Heart right ventricle (tissue), 16 donors: Measurements from ENCODE around the gene PTPRS. TPM values are rescaled to one million over a fixed set of nuclear protein-coding genes. Genes with fewer than 3 reads are reported as not detected.

Experiments used
- ATAC-seq, 8 donors: fragments of 200-7000 bp; cut with Tn5 transposase; one replicate each; pipeline ENCODE4 v1.9.1; 2020; ENCODE audit warnings: mild to moderate bottlenecking in 8 of 8, moderate library complexity in 8 of 8, moderate number of reproducible peaks in 1 of 8
- DNase-seq, 2 donors: peaks; one replicate each; pipeline ENCODE4 v3.0.0-alpha.2; 2020
- H3K27ac ChIP-seq, 10 donors: fragments of 200-600 bp; sonication (generic) in 2 of 10; one replicate each; pipeline versions ENCODE4 v1.5.0 to v1.8.0; 2020 to 2022; ENCODE audit warnings: mild to moderate bottlenecking in 3 of 10
- H3K27me3 ChIP-seq, 7 donors: fragments of 200-600 bp; one replicate each; pipeline ENCODE4 v1.8.0; 2021 to 2022; ENCODE audit warnings: mild to moderate bottlenecking in 2 of 7
- H3K36me3 ChIP-seq, 9 donors: fragments of 200-600 bp; sonication (generic) in 1 of 9; one replicate each; pipeline versions ENCODE4 v1.5.0 to v1.8.0; 2020 to 2022; ENCODE audit warnings: mild to moderate bottlenecking in 2 of 9
- H3K4me1 ChIP-seq, 9 donors: fragments of 200-600 bp; sonication (generic) in 1 of 9; one replicate each; pipeline versions ENCODE4 v1.5.0 to v1.8.0; 2020 to 2022; ENCODE audit warnings: mild to moderate bottlenecking in 4 of 9
- H3K4me3 ChIP-seq, 10 donors: fragments of 200-600 bp; sonication (generic) in 2 of 10; one replicate each; pipeline versions ENCODE4 v1.5.0 to v1.8.0; 2020 to 2022; ENCODE audit warnings: mild to moderate bottlenecking in 7 of 10, moderate library complexity in 2 of 10
- H3K9me3 ChIP-seq, 11 donors: fragments of 200-600 bp in 10 of 11; sonication (generic) in 2 of 11; one replicate each; pipeline versions ENCODE4 v1.5.0 to v1.8.0; 2013 to 2022; ENCODE audit warnings: mild to moderate bottlenecking in 2 of 11, control low read depth in 1 of 11, moderate library complexity in 1 of 11
- WGBS, 2 donors: extraction: QIAGEN DNeasy Blood & Tissue Kit; methylation state at CpG; one replicate each; pipeline ENCODE4 v1.1.7; 2013; ENCODE audit warnings: inconsistent platforms in 1 of 2; 5-methylcytosine and 5-hydroxymethylcytosine counted together
- intact Hi-C, 10 donors: fragments of 100-400 bp; cut with DNase I; formaldehyde crosslinking; loops; one replicate each; pipeline versions ENCODE4 v1.11.1 to v1.14.2; 2022
- polyA plus RNA-seq, 2 donors: library from polyadenylated mRNA; stranded (reverse); fragments of 200-250 nt; gene quantifications; one replicate each; pipeline ENCODE4 v1.2.3, GENCODE V29; 2013
- total RNA-seq, 10 donors: library from RNA; stranded (reverse); fragmentation: NEBNext Ultra II Directional in 3 of 10; extraction: Animal tissue kit (Norgen Biotek cat#: 25700) in 3 of 10; gene quantifications; one replicate each; pipeline versions ENCODE4 v1.2.1 to v1.2.4, GENCODE V29; 2021 to 2023
- TF ChIP-seq, protein P1 (sequence below), 9 donors: fragments of 200-600 bp; sonication (generic) in 2 of 9; IDR thresholded peaks; one replicate each; pipeline versions ENCODE4 v1.5.0 to v1.8.0; 2021 to 2022; ENCODE audit warnings: antibody characterized with exemption in 9 of 9, mild to moderate bottlenecking in 5 of 9, moderate library complexity in 1 of 9
- donor health status: Arrhythmogenic right ventricular cardiomyopathy.
- donor health status: ischemic (EF 13 %, LVEDD 7.1; RV severe dilation, severe dysfunction).
- donor health status: healthy with polysubstance abuse.
- donor health status: DM: no; HTN: yes; CAD: no.
- donor health status: DM: no; HTN: no; CAD: no.
- donor health status: ischemic (EF 25% LVEDD 6.9; RV normal size, moderate dysfunction).
- donor health status: ischemic (EF 25% LVEDD 5.7; RV mildly dilated, moderate dysfunction).
- donor health status: healthy.
- donor health status: DM: yes; HTN: yes; CAD: no.
- donor health status: Ischemic cardiomyopathy.
- donor health status: ischemic (EF 35%, LVEDD 5.7; RV mildly dilated, moderate dysfunction).
- donor health status: nonischemic (EF 11% LVEDD 7.7; RV severe dilation, severe dysfunction).
- donor health status: DM: yes; HTN: yes; CAD: no.
- donor health status: PGD.
- donor health status: ischemic (EF 29% LVEDD 5.4; RV normal size, mild dysfunction).
- donor health status: nonischemic (EF 23%, LVEDD 6.1; RV moderate dilation, normal function).

Gene PTPRS
- total and polyA plus RNA-seq, 12 donors, result 4.9 to 74.7 (median 29.4) TPM

DNA sequence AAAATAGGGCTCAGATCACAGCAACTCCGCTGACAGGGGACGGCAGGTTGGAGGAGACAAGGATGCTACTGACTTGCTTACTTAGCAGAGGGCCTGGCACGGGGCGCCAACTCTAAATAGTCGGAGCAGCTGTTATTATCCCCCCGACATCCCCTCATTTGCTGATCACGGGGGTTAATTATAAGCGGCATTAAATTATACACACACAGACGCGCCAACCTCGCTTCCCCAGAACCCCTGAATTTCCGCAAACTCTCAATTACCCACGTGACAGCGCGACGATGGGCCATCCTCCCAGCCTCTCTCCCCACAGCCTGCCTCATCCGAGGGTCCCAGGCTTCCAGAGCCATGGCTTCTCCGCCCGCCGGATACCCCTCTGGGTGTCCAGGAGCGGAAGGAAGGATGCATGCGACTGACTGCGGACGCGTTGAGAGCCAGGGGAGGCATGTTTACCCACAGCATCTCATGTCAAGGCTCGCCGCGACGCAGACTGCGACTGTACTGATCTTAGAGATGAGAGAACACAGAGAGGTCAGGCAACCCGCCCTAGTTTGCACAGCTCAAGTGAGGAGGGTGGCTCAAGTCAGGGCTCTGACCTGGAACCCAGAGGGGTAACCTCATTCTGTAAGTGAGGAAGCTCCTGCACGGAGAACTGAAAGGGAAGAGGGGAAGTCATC, 5.7 kb downstream of the PTPRS start:
- Histone ChIP-seq H3K4me1 (peaks cover 4 to 18% (median 6%) of the 10 kb centered on the region in 9 donors), H3K36me3 (no peaks in the 10 kb centered on the region), H3K27ac (no peak overlapping the region), H3K4me3 (no peak overlapping the region), H3K9me3 (no peaks in the 10 kb centered on the region), H3K27me3 (peaks cover 5 to 66% (median 60%) of the 10 kb centered on the region in 7 donors)
- intact Hi-C loops, result no loop called here
- TF ChIP-seq, protein P1, sequence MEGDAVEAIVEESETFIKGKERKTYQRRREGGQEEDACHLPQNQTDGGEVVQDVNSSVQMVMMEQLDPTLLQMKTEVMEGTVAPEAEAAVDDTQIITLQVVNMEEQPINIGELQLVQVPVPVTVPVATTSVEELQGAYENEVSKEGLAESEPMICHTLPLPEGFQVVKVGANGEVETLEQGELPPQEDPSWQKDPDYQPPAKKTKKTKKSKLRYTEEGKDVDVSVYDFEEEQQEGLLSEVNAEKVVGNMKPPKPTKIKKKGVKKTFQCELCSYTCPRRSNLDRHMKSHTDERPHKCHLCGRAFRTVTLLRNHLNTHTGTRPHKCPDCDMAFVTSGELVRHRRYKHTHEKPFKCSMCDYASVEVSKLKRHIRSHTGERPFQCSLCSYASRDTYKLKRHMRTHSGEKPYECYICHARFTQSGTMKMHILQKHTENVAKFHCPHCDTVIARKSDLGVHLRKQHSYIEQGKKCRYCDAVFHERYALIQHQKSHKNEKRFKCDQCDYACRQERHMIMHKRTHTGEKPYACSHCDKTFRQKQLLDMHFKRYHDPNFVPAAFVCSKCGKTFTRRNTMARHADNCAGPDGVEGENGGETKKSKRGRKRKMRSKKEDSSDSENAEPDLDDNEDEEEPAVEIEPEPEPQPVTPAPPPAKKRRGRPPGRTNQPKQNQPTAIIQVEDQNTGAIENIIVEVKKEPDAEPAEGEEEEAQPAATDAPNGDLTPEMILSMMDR (IDR thresholded peaks at IDR 0.05), result no peak
- no peak for ATAC-seq
- 89 to 92% methylated on average over 32 of the region's 32 CpGs for WGBS, 2 donors
- DNase-seq, result no peak

DNA sequence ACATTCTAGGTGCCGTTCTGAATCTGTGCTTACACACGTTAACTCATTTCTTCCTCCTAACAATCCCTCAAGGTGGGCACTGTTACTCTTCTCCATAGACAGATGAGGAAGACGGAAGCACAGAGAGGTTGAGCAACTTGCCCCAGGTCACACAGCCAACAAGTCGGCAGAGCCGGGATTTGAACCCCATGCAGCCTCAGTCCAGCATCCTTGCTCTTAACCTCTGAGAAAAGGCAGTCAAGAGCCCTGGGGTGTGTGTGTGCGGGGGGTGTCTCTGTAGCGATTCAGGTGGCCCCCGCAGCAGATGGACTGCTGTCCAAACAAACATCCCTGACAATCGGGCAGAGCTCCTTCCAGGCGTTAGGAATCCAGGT, 6.3 kb downstream of the PTPRS start:
- ATAC-seq (no peak), DNase-seq (no peak)
- TF ChIP-seq, protein P1 (IDR thresholded peaks at IDR 0.05), result no peak
- H3K9me3 ChIP-seq, result no peaks in the 10 kb centered on the region
- H3K27ac ChIP-seq, result no peak overlapping the region
- 83 to 89% methylated on average over 10 of the region's 10 CpGs for WGBS, 2 donors
- peaks cover 0 to 60% (median 54%) of the 10 kb centered on the region in 7 donors for H3K27me3 ChIP-seq
- no peaks in the 10 kb centered on the region for H3K36me3 ChIP-seq
- peaks cover 0 to 12% (median 4%) of the 10 kb centered on the region in 9 donors for H3K4me1 ChIP-seq
- no peak overlapping the region for H3K4me3 ChIP-seq
- intact Hi-C loops, result no loop called here

DNA sequence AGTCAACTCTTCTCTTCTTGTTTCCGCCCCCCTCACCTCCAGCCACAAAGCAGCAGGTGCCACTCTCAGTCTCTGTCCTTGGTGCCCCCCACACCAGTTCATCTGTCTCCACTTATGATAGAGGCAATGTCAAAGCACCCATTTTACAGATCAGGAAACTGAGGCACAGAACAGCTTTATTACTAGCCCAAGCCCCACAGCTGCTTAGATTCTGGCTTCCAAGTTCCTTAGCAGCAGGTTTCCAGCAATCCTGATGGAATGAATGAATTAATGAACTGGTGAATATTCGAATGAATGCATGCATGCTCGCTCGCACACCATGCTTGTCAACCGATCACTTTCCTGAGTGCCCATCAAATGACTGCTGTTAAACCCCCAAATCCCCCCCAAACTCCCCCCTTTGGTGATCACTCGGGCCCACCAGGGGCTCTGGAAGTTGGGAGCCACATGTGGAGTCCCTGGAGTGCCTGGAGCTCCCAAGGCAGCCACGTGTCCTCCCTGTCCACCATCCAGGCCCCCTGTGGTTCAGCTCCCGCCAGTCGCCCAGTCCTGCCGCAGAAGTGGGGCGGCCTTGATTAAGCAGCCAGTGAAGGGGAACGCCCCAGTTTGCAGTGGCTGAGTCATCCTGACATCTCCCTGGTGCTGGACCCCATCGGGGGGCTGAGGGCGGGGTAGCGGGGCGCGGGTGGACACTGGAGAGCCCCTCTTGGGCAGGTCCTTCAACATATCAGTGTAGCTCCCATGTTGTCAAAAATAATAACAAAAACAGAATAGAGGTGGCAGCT, 6.8 kb downstream of the PTPRS start:
- Histone ChIP-seq H3K4me1 (peaks cover 0 to 7% (median 0%) of the 10 kb centered on the region in 9 donors), H3K4me3 (no peak overlapping the region), H3K9me3 (no peaks in the 10 kb centered on the region), H3K27ac (no peak overlapping the region), H3K27me3 (peaks cover 0 to 55% (median 48%) of the 10 kb centered on the region in 7 donors), H3K36me3 (no peaks in the 10 kb centered on the region)
- DNase-seq (no peak), ATAC-seq (no peak)
- TF ChIP-seq, protein P1 (IDR thresholded peaks at IDR 0.05), result no peak
- intact Hi-C loops, result no loop called here
- WGBS, 2 donors, result 88 to 91% methylated on average over 17 of the region's 17 CpGs

DNA sequence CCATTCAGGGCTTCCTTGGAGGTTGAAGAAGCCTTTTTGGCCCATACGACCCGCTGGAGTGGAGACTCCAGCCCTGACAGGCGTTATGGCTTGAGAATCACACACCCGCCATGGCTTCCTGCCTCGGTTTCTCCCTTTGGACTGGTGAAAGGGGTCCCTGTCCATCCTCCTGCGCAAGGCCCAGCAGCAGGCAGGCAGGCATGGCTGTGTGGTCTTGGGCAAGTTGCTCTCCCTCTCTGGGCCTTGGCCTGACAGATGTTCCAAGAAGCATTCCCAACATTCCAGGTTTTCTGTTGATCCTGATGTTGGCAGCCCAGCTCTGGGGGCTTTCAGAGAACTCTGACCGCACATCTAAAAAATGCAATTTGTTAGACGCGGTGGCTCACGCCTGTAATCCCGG, 8.1 kb downstream of the PTPRS start:
- Histone ChIP-seq H3K4me1 (no peaks in the 10 kb centered on the region), H3K36me3 (no peaks in the 10 kb centered on the region), H3K27me3 (peaks cover 0 to 42% (median 36%) of the 10 kb centered on the region in 7 donors), H3K9me3 (no peaks in the 10 kb centered on the region), H3K4me3 (no peak overlapping the region), H3K27ac (no peak overlapping the region)
- WGBS, 2 donors, result 88 to 94% methylated on average over 11 of the region's 11 CpGs
- TF ChIP-seq, protein P1 (IDR thresholded peaks at IDR 0.05), result no peak
- ATAC-seq, result no peak
- intact Hi-C loops, result no loop called here
- DNase-seq, result no peak
